Skeletal muscle cell (primary cell): Measurements from ENCODE around the gene ANKS1B.

Experiments used
- DNase-seq: peaks from one replicate; pipeline ENCODE4 v3.0.0-alpha.2; 2010; ENCODE audit warnings: low read depth
- H3K4me3 ChIP-seq: 2 replicates; pipeline ENCODE4 v1.5.1; 2011; ENCODE audit warnings: low read depth, mild to moderate bottlenecking, control low read depth, low read length, moderate library complexity

ANKS1B gene

GRCh38 chr12:99436584-99436983 lies 548.2 kb downstream of the ANKS1B start:
- no peak for DNase-seq
- H3K4me3 ChIP-seq, result no peak overlapping the region

- H3K4me3 ChIP-seq, result no peak overlapping the region
- no peak for DNase-seq
These were observed 549.5 kb downstream of the ANKS1B start for GRCh38 chr12:99435095-99435791.

GRCh38 chr12:99433155-99433554 lies 551.6 kb downstream of the ANKS1B start:
- no peak for DNase-seq
- no peak overlapping the region for H3K4me3 ChIP-seq

GRCh38 chr12:99431203-99431602 lies 553.5 kb downstream of the ANKS1B start:
- no peak for DNase-seq
- no peak overlapping the region for H3K4me3 ChIP-seq

GRCh38 chr12:99427104-99427503 lies 557.6 kb downstream of the ANKS1B start:
- no peak for DNase-seq
- no peak overlapping the region for H3K4me3 ChIP-seq

GRCh38 chr12:99418379-99418778 lies 566.4 kb downstream of the ANKS1B start:
- no peak for DNase-seq
- H3K4me3 ChIP-seq, result no peak overlapping the region

GRCh38 chr12:99413751-99414150 lies 571.0 kb downstream of the ANKS1B start:
- H3K4me3 ChIP-seq, result no peak overlapping the region
- no peak for DNase-seq

- no peak for DNase-seq
- H3K4me3 ChIP-seq, result no peak overlapping the region
These were observed 591.0 kb downstream of the ANKS1B start for GRCh38 chr12:99393763-99394162.

- no peak overlapping the region for H3K4me3 ChIP-seq
- no peak for DNase-seq
These were observed 592.5 kb downstream of the ANKS1B start for GRCh38 chr12:99392091-99392850.

- DNase-seq, result no peak
- H3K4me3 ChIP-seq, result no peak overlapping the region
These were observed 594.0 kb downstream of the ANKS1B start for GRCh38 chr12:99390707-99391106.

- no peak for DNase-seq
- H3K4me3 ChIP-seq, result no peak overlapping the region
These were observed 595.0 kb downstream of the ANKS1B start for GRCh38 chr12:99389751-99390150.

- H3K4me3 ChIP-seq, result no peak overlapping the region
- DNase-seq, result no peak
These were observed 596.0 kb downstream of the ANKS1B start for GRCh38 chr12:99388671-99389195.

GRCh38 chr12:99387661-99388060 lies 597.1 kb downstream of the ANKS1B start:
- H3K4me3 ChIP-seq, result no peak overlapping the region
- DNase-seq, result no peak

- no peak overlapping the region for H3K4me3 ChIP-seq
- no peak for DNase-seq
These were observed 597.8 kb downstream of the ANKS1B start for GRCh38 chr12:99386907-99387306.

GRCh38 chr12:99383258-99383657 lies 601.5 kb downstream of the ANKS1B start:
- H3K4me3 ChIP-seq, result no peak overlapping the region
- DNase-seq, result no peak

GRCh38 chr12:99381992-99382391 lies 602.7 kb downstream of the ANKS1B start:
- DNase-seq, result no peak
- no peak overlapping the region for H3K4me3 ChIP-seq

GRCh38 chr12:99380701-99381100 lies 604.0 kb downstream of the ANKS1B start:
- DNase-seq, result no peak
- no peak overlapping the region for H3K4me3 ChIP-seq

GRCh38 chr12:99374023-99374422 lies 610.7 kb downstream of the ANKS1B start:
- no peak for DNase-seq
- H3K4me3 ChIP-seq, result no peak overlapping the region

- no peak overlapping the region for H3K4me3 ChIP-seq
- DNase-seq, result no peak
These were observed 612.3 kb downstream of the ANKS1B start for GRCh38 chr12:99372257-99372920.

- no peak for DNase-seq
- H3K4me3 ChIP-seq, result no peak overlapping the region
These were observed 614.2 kb downstream of the ANKS1B start for GRCh38 chr12:99370421-99371138.
